GM04503 (cell line): ENCODE measurements around the gene ZBP1.

Experiments used
- DNase-seq: peaks from one replicate; pipeline ENCODE4 v3.0.0-alpha.2; 2012; ENCODE audit warnings: low read depth

The ZBP1 gene

DNA sequence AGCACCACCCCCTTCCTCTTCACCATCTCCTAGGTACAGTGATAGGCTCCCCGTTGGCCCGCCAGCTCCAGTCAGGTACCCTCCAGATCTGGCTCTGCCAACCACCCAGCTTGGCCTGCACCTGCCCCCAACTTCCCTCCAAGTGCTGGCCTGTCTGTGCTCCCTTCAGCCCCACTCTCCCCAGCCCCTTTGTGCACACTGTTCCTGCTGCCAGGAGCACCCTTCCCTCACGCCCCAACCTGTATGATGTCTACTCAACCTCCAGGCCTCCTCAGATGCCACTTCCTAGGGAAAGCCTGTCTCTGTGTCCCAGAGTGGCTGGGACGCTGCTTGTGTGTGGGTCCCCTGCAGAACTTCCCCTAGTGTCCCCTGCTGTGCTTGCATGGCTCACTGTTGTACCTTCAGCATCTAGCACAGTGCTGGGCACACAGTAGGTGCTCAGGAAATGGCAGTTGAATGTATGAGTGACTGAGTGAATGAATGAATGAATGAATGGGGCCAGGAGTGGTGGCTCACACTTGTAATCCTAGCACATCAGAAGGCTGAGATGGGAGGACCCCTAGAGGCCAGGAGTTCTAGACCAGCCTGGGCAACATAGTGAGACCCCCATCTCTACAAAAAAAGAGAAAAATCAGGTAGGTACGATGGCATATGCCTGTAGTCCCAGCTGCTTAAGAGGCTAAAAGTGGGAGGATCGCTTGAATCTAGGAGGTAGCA, 3.0 kb downstream of the ZBP1 start:
- DNase-seq, result no peak

DNA sequence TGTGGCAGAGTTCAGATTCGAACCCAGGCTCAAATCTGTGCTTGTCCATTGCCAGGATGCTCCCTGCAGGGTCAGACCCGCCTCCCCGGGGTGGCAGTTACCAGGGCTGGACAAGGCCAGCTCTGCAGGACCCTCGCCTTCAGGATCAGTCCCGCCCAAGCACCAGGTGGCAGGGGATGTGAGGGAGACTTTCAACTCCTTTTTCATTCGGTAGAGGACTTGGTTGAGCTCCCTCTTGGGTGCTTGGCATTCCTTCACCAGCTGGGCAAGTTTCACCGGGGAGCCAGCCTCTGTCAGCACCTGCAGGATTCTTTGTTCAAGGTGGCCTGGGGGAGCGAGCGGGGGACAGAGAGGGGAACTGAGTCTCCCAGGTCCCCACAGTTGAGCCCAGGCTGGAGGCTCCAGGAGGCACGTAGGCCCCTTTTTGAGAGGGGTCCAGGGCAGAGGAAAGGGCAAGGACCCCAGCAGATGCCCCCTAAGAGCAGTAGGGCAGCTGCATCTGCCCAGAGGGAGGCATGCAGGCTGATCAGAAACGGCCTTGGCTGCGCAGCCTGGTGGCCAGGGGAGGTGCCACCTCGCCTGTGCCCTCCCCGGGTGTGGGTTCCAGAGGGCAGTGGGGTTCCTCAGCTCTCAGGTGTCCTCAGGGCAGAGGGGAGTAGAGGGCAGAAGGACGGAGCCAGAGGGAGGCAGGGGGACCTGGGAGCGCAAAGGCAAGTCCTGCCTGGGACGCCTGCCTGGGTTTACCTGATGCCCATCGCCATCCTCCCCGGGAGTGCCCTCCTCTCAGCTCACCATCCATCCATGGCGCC, 3.9 kb downstream of the ZBP1 start:
- DNase-seq, result no peak

DNA sequence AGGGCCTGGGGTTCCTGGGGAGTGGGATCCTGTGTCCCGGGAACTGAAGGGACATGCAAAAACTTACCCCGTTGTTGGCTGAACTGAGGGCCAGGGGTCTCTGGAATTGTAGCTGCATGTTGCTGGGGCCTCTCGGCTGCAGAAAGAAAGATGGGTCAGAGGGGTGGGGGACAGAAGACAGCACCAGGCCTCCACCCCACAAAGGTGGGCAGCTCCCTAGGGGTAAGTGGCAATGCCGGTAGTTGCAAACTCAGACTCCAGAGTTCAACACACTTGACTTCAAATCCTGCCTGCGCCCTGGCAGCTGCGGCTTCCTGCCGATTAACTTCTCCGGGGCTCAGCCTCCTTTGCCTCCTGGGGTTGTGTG, 4.8 kb downstream of the ZBP1 start:
- DNase-seq, result no peak

DNA sequence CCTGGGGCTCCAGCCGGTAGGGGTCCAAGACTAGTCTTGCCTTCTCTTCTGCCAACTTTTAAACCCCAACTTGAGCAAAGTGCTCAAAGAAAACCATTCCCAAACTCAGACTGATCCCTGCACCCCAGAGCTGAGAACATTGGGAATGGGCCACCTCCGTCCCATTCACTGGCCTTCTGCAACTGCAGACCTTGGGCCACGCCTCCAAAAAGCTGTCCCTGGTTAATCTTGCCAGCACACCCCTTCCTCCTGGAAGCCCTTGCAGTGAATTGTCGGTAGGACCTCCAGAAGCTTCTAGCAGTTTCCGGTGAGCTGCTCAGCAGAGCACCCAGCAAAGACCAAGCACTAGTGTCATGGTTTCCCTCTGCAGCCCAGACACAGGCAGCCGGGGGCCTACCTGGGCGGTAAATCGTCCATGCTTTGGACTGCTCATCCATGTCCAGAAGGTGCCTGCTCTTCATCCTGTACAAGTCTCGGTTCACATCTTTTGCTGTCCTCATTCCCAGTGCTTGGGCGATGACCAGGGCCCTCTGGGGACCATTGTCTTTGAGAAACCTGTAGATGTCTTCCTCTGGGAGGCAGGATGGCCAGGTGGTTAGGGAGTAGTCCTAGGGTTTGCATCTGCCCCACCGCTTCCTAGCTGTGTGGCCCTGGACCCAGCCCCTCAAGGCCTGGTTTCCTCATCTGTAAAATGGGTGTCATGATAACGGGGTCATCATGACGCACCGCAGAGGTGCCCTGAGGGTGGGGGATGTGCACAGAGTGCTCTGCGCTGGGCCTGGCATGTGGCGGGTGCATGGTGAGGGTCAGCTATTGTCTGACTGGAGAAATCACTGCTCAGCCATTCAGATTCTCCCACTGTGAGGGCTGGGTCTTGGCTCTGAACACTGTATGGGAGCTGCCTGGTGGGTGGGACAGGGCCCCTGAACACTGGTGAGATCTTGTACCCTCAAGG, 5.5 kb downstream of the ZBP1 start:
- DNase-seq, result no peak

DNA sequence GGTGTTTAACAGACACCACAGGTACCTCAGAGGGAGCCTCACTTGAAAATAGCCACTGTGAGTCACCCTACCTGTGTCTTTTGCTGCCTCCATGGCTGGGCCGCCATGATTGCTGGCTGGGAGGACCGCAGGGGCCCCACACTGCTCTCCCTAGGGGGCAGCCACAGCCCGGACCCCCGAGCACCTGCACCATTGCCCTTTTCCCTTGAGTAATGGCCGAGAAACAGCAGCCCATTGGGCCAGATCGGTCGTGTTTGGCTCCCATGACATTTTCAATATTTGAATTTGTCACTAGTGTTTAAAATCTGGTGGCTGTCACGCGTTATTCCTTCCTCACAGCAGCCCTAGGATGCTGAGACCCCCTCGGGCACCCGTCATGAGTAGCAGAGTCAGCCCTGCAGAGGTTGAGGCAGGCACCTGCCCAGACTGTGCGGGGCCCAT, 6.7 kb downstream of the ZBP1 start:
- DNase-seq, result no peak

DNA sequence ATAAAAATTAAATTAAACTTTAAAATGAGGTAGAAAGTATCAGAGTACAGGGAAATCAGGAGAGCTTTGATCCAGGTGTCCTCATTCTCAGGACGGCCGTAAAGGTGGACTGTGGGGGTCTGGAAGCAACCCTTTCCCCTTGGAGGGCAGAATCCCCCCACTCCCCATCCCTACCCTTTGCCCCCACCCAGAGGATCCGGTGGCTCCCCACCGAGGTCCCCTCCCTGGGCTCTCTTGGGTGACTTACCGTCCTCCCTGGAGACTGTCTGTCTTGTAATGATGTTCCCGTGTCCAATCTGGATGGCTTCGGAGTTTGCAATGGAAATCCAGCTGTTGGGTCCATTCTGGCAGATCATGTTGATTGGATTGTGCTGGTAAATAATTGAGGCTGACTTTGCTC, 7.3 kb downstream of the ZBP1 start:
- no peak for DNase-seq

DNA sequence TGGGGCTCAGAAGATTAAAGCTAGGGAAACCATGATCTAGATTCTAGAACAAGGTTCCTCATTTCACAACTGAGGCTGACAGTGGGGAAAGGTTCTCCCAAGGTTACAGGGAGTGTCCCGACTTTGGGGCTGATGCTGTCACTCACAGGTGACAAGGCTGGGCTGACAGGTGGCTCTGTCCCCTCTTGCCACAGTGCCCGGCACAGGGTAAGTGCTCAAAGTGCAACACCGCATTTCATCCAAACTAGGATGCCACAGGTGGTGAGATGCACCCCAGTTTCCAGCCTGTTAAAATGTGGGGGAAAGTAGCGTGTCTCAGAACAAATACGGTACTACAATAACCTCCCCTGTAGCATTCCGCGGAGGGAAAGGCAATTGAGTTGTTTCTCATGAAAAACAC, 7.8 kb downstream of the ZBP1 start:
- no peak for DNase-seq

DNA sequence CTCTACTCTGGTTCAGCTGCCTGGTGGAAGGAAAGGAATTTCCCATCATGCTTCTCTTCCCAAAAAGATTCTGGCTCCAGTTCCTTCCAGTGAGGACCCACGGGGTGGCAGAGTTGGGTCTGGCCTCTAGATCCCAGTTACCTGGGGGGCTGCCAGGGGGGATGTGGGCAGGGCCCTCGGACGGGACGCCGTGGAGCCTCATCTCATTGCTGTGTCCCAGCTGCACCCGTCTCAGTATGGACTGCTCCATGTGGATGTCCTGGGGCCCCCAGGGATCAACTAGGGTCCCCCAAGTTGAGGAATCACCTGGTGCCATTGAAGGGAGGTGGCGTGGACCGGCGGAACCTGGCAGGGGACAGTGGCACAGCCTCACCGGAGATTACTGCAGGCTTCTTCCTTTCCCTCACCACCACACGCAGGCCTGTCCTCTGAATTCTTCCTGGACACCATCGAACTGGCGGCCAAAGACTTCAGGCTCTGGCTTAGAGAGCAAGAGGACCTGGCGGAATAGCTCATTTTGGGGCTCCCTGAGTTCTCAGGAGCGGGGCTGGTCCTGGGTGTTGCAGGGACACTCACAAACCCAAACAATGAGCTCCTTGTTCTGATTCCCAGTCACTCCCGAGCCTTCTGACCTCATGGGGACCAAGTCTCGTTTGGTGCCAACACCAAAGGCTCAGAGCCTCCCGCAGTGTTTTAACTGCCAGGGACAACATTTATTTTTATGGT, 8.5 kb downstream of the ZBP1 start:
- DNase-seq, result no peak

DNA sequence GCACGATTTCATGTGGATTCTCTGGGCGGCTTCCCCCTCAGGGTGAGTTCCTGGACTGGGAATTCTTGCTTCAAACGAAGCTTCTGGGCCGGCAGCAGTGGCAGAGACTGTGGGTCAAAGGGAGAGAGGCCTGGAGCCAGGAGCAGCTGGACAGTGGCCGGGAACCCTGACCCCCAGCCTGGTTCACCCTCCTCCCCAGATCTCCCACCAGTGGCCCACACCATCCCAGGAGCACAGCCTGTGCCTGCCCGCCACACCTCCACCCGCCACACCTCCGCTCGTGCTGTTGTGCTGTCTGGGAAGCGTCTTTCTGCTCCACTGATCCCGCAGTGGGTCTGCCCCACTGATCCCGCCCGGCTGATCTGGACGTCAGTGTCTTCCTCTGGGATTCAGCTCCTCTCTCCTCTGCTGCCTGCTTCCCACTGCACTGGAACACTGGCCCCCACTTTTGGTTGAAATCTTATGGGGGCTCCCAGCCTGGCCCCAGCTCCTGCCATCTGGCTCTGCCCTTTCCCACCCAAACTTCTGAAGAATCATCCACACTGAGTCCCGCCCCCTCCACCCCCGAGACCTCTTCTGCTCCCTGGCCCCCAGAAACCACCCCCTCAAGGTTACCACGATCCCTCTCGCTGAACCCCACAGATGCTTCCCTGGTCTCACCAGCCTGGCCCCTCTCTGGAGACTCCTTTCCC, 9.8 kb downstream of the ZBP1 start:
- no peak for DNase-seq

DNA sequence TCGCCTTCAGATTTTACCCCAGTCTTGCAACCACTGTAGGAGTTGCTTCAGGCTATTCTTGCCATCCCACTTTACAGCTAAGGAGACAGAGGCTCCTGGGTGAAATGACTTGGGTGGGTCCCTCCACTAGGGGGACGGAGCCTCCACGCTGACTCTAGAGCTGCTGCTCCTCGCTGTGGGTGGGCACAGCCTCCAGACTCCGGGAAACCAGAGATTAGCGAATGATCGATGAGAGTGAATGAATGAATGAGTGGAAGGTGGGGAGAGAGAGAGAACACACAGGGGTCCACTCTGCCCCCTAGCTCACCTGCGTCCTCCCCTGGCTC, 10.4 kb downstream of the ZBP1 start:
- no peak for DNase-seq

DNA sequence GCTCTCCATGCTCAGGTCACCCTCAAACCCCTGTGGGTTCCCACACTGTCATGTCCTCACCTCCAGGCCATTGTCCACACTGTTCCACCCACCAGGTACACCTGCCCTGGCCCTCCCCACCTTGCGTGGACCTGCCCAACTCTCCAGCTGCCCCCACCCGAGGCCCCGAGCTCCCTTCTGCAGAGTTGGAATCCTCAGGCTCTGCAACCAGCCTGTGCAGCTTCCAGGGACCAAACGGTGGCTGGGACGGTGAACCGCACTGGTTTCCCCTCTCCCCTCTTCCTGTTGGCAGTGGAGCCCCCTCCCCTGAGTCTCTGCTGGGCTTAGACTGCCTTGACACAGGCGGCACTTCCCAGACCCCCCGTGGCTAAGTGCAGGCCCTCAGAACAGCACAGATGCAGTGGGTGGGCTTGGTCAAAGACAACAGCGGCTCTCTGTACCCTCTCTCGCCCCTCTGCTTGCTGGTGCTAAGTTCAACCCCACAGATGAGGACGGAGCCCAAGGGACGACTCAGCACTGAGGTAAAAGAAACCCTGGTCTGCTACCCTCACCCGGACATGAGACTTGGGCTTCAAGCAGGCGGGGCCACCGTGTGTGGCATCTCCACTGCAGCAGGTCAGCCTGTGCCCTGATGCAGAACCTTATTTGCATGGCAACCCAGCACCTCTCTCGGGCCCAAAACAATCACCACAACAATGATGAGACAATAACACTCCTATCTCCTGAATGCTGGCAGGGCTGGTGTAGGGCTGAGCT, 11.0 kb downstream of the ZBP1 start:
- no peak for DNase-seq

DNA sequence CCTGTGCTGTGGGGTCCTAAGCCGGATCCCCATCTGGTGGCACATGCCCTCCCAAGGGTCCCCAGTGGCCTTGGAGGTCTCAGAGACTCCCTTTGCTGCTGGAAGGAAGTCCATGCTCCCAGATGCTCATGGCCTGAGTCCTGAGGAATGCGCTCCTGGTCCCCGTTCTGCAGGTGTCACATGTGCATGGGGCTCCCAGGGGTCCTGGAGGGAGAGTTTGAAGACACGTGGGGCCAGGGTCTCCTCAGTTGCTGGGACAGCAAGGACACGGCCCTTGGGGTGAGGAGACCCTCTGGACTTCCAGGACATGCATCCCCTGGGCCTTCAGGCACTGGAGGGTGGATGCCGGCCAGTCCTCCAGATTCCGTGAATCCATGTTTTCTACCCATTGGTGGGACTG, 11.7 kb downstream of the ZBP1 start:
- DNase-seq, result no peak

DNA sequence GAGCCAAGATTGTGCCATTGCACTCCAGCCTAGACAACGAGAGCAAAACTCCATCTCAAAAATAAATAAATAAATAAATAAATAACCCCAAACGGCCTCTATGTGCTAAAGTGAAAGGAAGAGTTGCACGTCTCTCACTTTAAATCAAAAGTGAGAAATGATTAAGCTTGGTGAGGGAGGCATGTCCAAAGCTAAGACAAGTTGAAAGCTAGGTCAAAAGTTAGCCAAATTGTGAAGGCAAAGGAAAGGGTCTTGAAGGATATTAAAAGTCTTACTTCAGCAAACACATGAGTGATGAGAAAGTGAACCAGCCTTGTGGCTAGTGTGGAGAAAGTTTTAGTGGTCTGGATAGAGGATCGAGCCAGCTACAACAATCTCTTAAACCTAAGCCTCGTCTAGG, 14.3 kb downstream of the ZBP1 start:
- DNase-seq, result no peak

DNA sequence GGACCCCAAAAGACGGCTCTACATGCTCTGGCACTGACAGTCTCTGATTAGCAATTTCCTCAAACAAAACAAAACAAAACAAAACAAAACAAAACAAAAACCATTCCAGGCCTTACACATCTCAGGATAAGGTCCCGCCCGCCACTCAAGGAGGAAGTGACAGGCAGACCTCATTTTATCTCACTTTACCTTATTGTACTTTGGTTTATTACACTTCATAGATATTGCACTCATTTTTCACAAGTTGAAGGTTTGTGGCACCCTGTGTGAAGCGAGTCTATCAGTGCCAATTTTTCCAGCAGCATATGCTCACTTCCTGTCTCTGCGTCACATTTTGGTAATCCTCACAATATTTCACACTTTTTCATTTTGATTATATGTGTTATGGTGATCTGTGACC, 15.2 kb downstream of the ZBP1 start:
- no peak for DNase-seq

DNA sequence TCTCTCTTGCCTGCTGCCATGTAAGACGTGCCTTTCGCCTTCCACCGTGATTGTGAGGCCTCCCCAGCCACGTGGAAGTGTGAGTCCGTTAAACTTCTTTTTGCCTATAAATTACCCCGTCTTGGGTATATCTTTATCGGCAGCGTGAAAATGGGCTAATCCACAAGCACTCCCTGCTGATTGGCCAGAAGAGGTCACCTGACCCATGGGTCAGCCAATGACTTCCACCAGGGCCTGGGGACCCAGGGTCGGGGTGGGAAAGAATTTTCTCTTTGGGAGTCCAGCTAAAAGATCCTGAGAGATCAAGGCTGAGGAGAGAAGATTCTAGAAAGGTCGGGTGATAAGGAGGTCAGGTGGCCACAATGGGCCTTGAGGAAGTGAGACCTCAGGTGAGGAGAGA, 17.1 kb downstream of the ZBP1 start:
- DNase-seq, result no peak

DNA sequence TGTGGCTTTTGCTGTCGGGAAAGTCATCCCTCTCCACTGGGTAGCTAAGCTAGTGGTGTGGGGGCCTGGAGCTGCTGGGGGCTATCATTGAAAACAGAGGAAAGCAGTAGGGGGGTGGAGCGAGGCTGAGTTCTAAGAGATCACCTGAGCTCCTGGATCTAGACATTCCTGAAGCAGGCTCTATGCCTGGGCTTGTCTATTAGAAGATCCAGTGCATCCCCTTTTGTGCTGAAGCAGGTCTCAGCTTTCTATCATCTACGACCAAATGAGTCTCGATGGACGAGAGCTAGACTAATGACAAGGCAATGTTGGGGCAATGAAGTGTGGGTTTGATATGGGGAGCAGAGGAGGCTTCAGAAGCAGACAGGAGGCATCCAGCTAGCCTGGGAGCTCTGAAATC, 18.5 kb downstream of the ZBP1 start:
- DNase-seq, result no peak

DNA sequence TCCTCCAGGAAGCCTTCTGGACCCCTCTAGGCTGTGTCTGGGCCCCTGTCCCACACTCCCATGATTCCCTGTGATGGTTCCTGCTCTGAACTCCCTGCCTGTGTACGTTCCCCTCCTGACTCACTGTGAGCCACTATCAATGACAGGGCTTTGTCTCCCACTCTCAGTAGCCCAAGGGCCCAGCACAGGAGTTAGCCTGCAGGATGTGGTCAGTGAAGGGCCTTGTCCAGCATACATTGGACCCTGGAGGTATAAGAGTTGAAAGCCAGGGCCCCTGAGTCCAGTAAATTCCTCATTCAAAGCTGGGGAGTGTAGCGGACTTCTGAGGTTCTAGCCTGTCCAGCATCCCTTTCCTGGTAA, 19.0 kb downstream of the ZBP1 start:
- no peak for DNase-seq

DNA sequence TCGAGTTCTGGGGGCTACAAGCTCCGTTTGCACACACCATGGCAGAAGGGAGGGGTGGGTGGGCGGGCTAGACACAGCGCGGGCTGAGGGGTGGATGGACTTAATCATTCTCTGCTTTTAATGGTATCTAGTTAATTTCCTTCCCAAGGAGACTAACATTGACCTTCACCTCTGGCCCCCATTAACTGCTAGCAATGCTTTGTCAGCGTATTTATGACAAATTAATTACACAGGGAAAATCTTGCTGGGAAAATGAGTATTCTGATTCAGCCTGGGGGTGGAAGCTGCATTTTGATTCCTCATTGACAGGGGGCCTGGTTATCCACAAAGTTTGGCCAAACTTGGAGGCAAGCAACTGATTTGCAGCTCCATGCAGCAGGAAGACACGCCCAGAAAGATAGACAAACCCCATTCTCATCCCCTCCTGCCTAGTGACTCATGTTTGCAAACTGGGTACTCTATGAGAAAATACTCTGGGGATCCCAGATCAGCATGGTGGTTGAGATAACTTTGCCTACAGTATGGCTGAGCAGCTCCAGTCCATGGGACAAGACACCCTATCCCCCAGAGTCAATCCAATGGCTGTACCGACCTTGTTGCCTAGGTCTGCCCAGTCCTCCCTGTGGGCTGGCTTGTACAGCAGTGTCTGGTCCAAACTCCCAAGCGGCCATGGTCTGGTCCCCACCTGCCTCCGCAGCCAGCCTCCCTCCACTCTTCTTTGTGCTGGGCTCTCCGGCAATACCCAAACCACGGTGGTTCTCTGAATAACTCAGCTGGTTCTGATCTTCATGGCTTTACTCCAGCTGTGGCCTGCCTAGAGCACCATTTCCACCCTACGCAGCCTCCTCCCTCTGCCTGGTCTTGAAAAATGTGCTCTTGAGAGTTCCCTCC, 19.7 kb downstream of the ZBP1 start:
- no peak for DNase-seq

DNA sequence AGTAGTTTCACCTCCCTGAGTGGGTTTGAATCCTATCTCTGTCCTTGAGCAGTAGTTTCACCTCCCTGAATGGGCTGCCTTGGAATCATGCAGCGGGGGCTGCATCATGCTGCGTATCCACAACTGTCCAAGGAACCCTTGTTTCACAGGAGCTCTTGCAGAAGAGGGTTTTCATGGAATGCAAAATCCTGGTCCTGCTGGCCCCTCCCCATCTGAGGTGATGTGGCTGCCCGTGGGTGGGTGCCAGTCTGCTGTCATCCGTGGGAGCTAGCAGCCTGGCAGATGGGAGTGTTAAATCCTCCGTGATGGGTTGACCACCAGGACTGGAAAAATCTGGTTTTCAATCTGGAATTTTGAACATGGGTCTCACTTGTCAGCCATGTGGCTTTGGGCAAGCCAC, 21.7 kb downstream of the ZBP1 start:
- DNase-seq, result no peak

DNA sequence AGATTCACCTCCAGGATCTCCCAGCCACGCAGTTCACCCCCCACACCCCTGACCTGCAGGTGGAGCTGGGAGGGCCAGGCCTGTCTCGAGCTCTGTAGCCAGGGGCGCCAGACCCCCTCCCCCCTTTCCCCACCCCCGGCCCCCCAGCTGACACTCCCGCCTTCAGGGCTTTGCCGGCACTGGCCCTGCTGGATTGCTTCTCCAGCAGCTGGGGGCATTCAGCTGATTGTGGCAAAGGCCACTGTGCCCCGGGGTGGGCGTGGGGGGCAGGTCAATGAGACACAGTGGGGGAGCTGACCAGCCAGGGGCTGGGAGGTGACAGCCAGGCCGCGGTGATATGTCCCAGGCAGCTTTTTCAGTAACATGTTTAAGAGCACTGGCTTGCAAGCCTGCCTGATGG, 22.2 kb downstream of the ZBP1 start:
- DNase-seq, result no peak
